ENCODE measurements around the gene PTPRD. TPM values are rescaled to one million over a fixed set of nuclear protein-coding genes. Genes with fewer than 3 reads are reported as not detected.

Gene PTPRD
- total and polyA plus RNA-seq, 5 donors from 2014 or later: 0.47 TPM; not detected in 4

DNA sequence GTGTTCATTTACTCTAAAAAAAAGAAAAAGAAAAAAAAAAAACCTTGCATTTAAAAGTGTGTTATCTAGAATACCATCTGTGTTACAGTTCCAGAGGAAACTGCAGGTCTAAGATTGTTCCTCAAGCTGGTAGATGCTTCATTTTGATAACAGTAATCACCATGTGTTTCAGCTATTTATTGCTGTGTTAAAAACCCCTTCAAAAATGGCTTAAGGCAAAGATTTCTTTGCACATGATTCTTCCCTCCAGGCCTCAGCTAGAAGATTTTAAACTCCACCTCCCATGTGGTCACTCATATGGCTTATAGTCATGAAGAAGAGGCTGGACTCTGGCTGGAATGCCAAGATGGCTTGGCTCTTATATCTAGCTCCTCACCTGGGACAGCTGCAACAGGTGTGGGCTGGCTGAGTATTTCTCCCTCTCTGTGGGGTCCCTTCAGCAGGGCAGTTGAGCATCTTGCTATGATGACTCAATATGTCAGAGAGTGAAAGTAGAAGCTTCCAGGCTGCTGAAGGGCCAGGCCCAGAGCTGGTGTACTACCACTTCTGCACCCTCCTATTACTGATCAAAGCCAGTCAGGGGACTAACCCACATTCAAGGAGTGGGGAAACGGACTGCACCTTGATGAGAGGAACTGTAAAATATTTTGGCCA lies 1892.8 kb downstream of the PTPRD start:
- Mint-ChIP-seq H3K9me3 (peaks cover 0 to 3% (median 0%) of the 10 kb centered on the region in 7 donors), H3K36me3 (no peaks in the 10 kb centered on the region), H3K4me3 (no peak overlapping the region), H3K27ac (no peak overlapping the region), H3K4me1 (no peaks in the 10 kb centered on the region), H3K27me3 (no peaks in the 10 kb centered on the region)
- no peaks in the 10 kb centered on the region for H3K4me1 ChIP-seq (ENCODE audit: control insufficient read depth, insufficient read depth, low read length, poor library complexity, severe bottlenecking)
- H3K9me3 ChIP-seq (ENCODE audit: control insufficient read depth in 2 of 2, low read length in 2 of 2): no peaks in the 10 kb centered on the region
- H3K27ac ChIP-seq (ENCODE audit: insufficient read depth, low read length, poor library complexity, severe bottlenecking): no peak overlapping the region
- no peak for ATAC-seq (ENCODE audit: low read depth in 2 of 2)
- no peak overlapping the region for H3K4me3 ChIP-seq (ENCODE audit: low read depth, low read length)
- no peaks in the 10 kb centered on the region for H3K36me3 ChIP-seq (ENCODE audit: control insufficient read depth, insufficient read depth, low read length)
- no peak for DNase-seq
- H3K27me3 ChIP-seq (ENCODE audit: control insufficient read depth, insufficient read depth, low read length): no peaks in the 10 kb centered on the region

DNA sequence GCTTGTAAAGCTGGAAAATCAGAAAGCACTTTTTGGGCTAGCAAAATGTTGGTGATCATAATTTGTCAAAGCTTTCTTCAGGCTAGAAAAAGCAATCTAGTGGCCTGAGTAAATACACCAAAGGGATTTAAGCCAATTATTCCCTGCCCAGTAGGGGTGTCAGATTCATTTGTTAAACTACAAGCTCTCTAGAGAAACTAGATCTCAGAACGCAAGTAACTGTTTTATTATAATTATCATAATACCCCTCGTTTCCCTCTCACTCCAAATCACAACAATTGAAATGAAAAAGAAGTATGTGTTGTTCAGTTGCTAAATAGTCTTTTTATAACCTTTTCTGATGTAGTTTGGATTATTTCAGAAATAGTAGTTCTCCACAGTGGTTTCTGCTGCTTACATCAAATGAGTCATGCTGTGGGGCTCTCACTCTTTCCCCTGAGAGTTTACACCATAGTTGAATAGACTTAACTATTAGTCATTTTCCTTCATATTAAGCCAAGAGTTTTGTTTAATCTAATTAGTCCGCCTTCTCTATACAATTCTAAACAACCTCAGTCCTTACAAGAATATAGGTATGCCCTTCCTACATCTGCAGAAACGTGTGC lies 1894.6 kb downstream of the PTPRD start:
- ATAC-seq (ENCODE audit: low read depth in 2 of 2): no peak
- Mint-ChIP-seq H3K9me3 (peaks cover 0 to 3% (median 0%) of the 10 kb centered on the region in 7 donors), H3K36me3 (no peaks in the 10 kb centered on the region)

DNA sequence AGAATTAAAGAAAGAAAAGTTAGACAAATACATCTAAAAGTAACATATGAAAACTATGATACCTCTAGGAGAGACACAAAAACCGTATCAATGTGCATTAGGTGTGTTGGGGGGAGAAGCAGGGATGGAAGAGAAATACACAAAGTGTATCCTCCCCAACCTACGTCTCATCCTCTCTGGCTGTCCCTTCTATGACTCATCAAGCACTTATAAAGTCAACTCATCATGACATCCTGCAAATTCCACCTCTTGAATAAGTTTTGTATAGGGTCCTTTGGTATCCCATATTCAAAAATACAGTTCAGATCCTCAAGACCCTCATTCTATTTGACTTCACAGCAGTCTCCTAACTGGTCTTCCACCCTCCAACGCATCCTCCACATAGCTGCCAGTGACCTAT lies 1895.7 kb downstream of the PTPRD start:
- no peaks in the 10 kb centered on the region for H3K27me3 ChIP-seq (ENCODE audit: control insufficient read depth, insufficient read depth, low read length)
- H3K9me3 ChIP-seq (ENCODE audit: control insufficient read depth in 2 of 2, low read length in 2 of 2): no peaks in the 10 kb centered on the region
- Mint-ChIP-seq H3K36me3 (no peaks in the 10 kb centered on the region), H3K27ac (no peak overlapping the region), H3K4me1 (no peaks in the 10 kb centered on the region), H3K27me3 (no peaks in the 10 kb centered on the region), H3K9me3 (peaks cover 0 to 3% (median 0%) of the 10 kb centered on the region in 7 donors), H3K4me3 (no peak overlapping the region)
- ATAC-seq (ENCODE audit: low read depth in 2 of 2): no peak
- H3K4me1 ChIP-seq (ENCODE audit: control insufficient read depth, insufficient read depth, low read length, poor library complexity, severe bottlenecking): no peaks in the 10 kb centered on the region
- no peaks in the 10 kb centered on the region for H3K36me3 ChIP-seq (ENCODE audit: control insufficient read depth, insufficient read depth, low read length)
- no peak for DNase-seq
- no peak overlapping the region for H3K27ac ChIP-seq (ENCODE audit: insufficient read depth, low read length, poor library complexity, severe bottlenecking)
- no peak overlapping the region for H3K4me3 ChIP-seq (ENCODE audit: low read depth, low read length)

More for the DNA sequence above, 1894.6 kb downstream of the PTPRD start:
- Mint-ChIP-seq H3K27me3 (no peaks in the 10 kb centered on the region), H3K4me3 (no peak overlapping the region), H3K27ac (no peak overlapping the region), H3K4me1 (no peaks in the 10 kb centered on the region)
- Histone ChIP-seq H3K27me3 (ENCODE audit: control insufficient read depth, insufficient read depth, low read length) (no peaks in the 10 kb centered on the region), H3K36me3 (ENCODE audit: control insufficient read depth, insufficient read depth, low read length) (no peaks in the 10 kb centered on the region), H3K4me1 (ENCODE audit: control insufficient read depth, insufficient read depth, low read length, poor library complexity, severe bottlenecking) (no peaks in the 10 kb centered on the region), H3K27ac (ENCODE audit: insufficient read depth, low read length, poor library complexity, severe bottlenecking) (no peak overlapping the region), H3K9me3 (ENCODE audit: control insufficient read depth in 2 of 2, low read length in 2 of 2) (no peaks in the 10 kb centered on the region), H3K4me3 (ENCODE audit: low read depth, low read length) (no peak overlapping the region)
- no peak for DNase-seq

DNA sequence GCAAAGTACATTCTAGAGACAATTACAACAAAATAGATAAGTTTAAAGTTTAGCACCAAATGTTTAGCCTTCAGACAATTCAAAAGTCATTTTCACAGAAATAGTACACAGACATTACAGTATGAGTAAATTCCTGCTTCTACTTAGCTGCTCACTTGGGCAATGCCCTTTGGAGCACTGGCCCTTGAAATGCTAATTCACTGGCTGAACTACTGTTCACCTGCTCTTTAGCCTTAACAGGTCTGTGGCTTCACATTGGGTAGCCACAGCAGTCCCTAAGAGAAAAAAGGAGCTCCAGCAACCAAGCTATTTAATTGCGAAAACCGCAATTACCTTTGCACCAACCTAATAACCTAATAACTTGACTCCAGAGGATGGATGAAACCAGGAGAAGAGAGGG lies 1897.0 kb downstream of the PTPRD start:
- H3K27me3 Mint-ChIP-seq: no peaks in the 10 kb centered on the region

DNA sequence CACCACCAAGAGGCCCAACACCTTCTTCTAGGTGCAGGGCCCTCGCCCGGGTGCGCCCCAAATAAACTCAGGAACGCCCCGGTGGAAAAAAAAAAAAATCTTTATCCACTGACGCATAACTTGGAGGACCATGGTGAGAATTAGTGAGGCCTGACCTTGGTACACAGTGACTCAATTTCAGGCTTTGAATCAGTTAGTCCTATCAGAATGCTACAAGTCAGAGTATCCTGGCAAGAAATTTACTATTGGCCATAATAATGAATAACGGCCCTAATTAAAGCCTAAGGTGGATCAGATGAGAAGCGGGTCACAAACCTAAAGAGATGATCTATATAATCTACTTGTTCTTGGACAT lies 1899.0 kb downstream of the PTPRD start:
- H3K27ac ChIP-seq (ENCODE audit: insufficient read depth, low read length, poor library complexity, severe bottlenecking): no peak overlapping the region
- H3K36me3 ChIP-seq (ENCODE audit: control insufficient read depth, insufficient read depth, low read length): no peaks in the 10 kb centered on the region
- H3K4me3 ChIP-seq (ENCODE audit: low read depth, low read length): no peak overlapping the region
- H3K36me3 Mint-ChIP-seq: no peaks in the 10 kb centered on the region
- no peaks in the 10 kb centered on the region for H3K27me3 ChIP-seq (ENCODE audit: control insufficient read depth, insufficient read depth, low read length)
- DNase-seq (no peak), ATAC-seq (ENCODE audit: low read depth in 2 of 2) (no peak)
- no peak overlapping the region for H3K4me3 Mint-ChIP-seq
- no peaks in the 10 kb centered on the region for H3K4me1 Mint-ChIP-seq
- no peaks in the 10 kb centered on the region for H3K4me1 ChIP-seq (ENCODE audit: control insufficient read depth, insufficient read depth, low read length, poor library complexity, severe bottlenecking)
- no peak overlapping the region for H3K27ac Mint-ChIP-seq
- H3K9me3 ChIP-seq (ENCODE audit: control insufficient read depth in 2 of 2, low read length in 2 of 2): no peaks in the 10 kb centered on the region
- no peaks in the 10 kb centered on the region for H3K27me3 Mint-ChIP-seq
- H3K9me3 Mint-ChIP-seq: peaks cover 0 to 3% (median 0%) of the 10 kb centered on the region in 7 donors

More for the DNA sequence above, 1897.0 kb downstream of the PTPRD start:
- Histone ChIP-seq H3K36me3 (ENCODE audit: control insufficient read depth, insufficient read depth, low read length) (no peaks in the 10 kb centered on the region), H3K4me3 (ENCODE audit: low read depth, low read length) (no peak overlapping the region), H3K4me1 (ENCODE audit: control insufficient read depth, insufficient read depth, low read length, poor library complexity, severe bottlenecking) (no peaks in the 10 kb centered on the region), H3K27me3 (ENCODE audit: control insufficient read depth, insufficient read depth, low read length) (no peaks in the 10 kb centered on the region), H3K27ac (ENCODE audit: insufficient read depth, low read length, poor library complexity, severe bottlenecking) (no peak overlapping the region), H3K9me3 (ENCODE audit: control insufficient read depth in 2 of 2, low read length in 2 of 2) (no peaks in the 10 kb centered on the region)
- peaks cover 0 to 3% (median 0%) of the 10 kb centered on the region in 7 donors for H3K9me3 Mint-ChIP-seq
- no peaks in the 10 kb centered on the region for H3K36me3 Mint-ChIP-seq
- DNase-seq: no peak
- ATAC-seq (ENCODE audit: low read depth in 2 of 2): no peak
- no peak overlapping the region for H3K27ac Mint-ChIP-seq
- no peaks in the 10 kb centered on the region for H3K4me1 Mint-ChIP-seq
- H3K4me3 Mint-ChIP-seq: no peak overlapping the region

DNA sequence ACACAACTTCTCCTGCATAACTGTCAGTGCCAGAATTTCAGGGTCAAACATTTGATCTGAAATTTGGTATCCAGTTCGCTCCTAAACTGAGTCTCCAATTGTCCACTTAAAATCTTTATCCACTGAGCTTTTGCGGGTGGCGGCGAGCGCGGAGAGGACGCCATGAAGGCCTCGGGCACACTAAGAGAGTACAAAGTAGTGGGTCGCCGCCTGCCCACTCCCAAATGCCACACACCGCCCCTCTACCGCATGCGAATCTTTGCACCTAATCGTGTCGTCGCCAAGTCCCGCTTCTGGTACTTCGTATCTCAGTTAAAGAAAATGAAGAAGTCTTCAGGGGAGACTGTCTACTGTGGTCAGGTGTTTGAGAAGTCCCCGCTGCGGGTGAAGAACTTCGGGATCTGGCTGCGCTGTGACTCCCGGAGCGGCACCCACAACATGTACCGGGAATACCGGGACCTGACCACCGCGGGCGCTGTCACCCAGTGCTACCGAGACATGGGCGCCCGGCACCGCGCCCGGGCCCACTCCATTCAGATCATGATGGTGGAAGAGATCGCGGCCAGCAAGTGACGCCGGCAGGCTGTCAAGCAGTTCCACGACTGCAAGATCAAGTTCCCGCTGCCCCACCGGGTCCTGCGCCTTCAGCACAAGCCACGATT lies 1899.5 kb downstream of the PTPRD start:
- Mint-ChIP-seq H3K9me3 (peaks cover 0 to 3% (median 0%) of the 10 kb centered on the region in 7 donors), H3K27ac (no peak overlapping the region), H3K27me3 (no peaks in the 10 kb centered on the region), H3K36me3 (no peaks in the 10 kb centered on the region), H3K4me1 (no peaks in the 10 kb centered on the region), H3K4me3 (no peak overlapping the region)
- Histone ChIP-seq H3K4me3 (ENCODE audit: low read depth, low read length) (no peak overlapping the region), H3K9me3 (ENCODE audit: control insufficient read depth in 2 of 2, low read length in 2 of 2) (no peaks in the 10 kb centered on the region), H3K4me1 (ENCODE audit: control insufficient read depth, insufficient read depth, low read length, poor library complexity, severe bottlenecking) (no peaks in the 10 kb centered on the region), H3K36me3 (ENCODE audit: control insufficient read depth, insufficient read depth, low read length) (no peaks in the 10 kb centered on the region), H3K27ac (ENCODE audit: insufficient read depth, low read length, poor library complexity, severe bottlenecking) (no peak overlapping the region), H3K27me3 (ENCODE audit: control insufficient read depth, insufficient read depth, low read length) (no peaks in the 10 kb centered on the region)
- DNase-seq (no peak), ATAC-seq (ENCODE audit: low read depth in 2 of 2) (no peak)

DNA sequence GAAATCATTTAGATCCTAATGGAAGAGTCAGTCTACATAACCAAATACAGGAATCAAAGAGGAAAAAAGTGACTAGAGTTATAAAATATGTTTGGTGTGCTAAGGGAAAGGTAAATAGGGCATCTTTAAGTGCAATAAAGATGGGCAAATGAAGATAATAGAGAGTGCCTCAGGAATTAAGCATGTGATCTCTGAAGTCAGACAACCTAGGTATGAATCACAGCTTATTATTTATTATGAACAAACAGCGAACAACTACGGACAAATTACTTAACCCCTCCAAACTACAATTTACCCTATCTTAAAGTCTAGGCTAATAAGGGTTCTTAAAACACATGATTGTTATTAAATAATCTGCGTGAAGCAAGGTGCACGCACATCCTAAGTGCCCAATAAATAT lies 1903.1 kb downstream of the PTPRD start:
- H3K4me1 ChIP-seq (ENCODE audit: control insufficient read depth, insufficient read depth, low read length, poor library complexity, severe bottlenecking): no peaks in the 10 kb centered on the region
- Mint-ChIP-seq H3K9me3 (peaks cover 0 to 3% (median 0%) of the 10 kb centered on the region in 7 donors), H3K27ac (no peak overlapping the region), H3K27me3 (no peaks in the 10 kb centered on the region), H3K36me3 (no peaks in the 10 kb centered on the region), H3K4me3 (no peak overlapping the region), H3K4me1 (no peaks in the 10 kb centered on the region)
- DNase-seq (no peak), ATAC-seq (ENCODE audit: low read depth in 2 of 2) (no peak)
- no peaks in the 10 kb centered on the region for H3K36me3 ChIP-seq (ENCODE audit: control insufficient read depth, insufficient read depth, low read length)
- no peaks in the 10 kb centered on the region for H3K9me3 ChIP-seq (ENCODE audit: control insufficient read depth in 2 of 2, low read length in 2 of 2)
- no peak overlapping the region for H3K4me3 ChIP-seq (ENCODE audit: low read depth, low read length)
- H3K27ac ChIP-seq (ENCODE audit: insufficient read depth, low read length, poor library complexity, severe bottlenecking): no peak overlapping the region
- no peaks in the 10 kb centered on the region for H3K27me3 ChIP-seq (ENCODE audit: control insufficient read depth, insufficient read depth, low read length)
